CD14-positive monocyte (primary cell): ENCODE results near the gene NPAS3. TPM values are rescaled to one million over a fixed set of nuclear protein-coding genes. Genes with fewer than 3 reads are reported as not detected.

ENCODE experiments used
- DNase-seq, 3 donors: peaks; one replicate each; pipeline ENCODE4 v3.0.0-alpha.2; 2011 to 2022
- H2AFZ ChIP-seq: 2 replicates; pipeline ENCODE4 v1.6.0; 2012; ENCODE audit warnings: mild to moderate bottlenecking, low read depth, low read length, inconsistent platforms; ENCODE audit not compliant: insufficient read depth, poor library complexity, severe bottlenecking
- H3K27ac ChIP-seq, 2 donors: 1 replicate in 1 of 2; 2 replicates in 1 of 2; pipeline ENCODE4 v1.5.1; 2012 to 2013; ENCODE audit warnings: low read length in 2 of 2, control low read depth in 1 of 2, inconsistent platforms in 1 of 2, low read depth in 1 of 2, mild to moderate bottlenecking in 1 of 2
- H3K27me3 ChIP-seq, 2 donors: one replicate each; pipeline versions ENCODE4 v1.6.0 to v1.6.1; 2011 to 2013; ENCODE audit warnings: low read length in 2 of 2; ENCODE audit not compliant: control insufficient read depth in 2 of 2, insufficient read depth in 2 of 2
- H3K36me3 ChIP-seq, 2 donors: replicated peaks in 1 of 2; 1 replicate in 1 of 2; 2 replicates in 1 of 2; pipeline versions ENCODE4 v1.5.1 to v1.6.1; 2012 to 2013; ENCODE audit warnings: low read length in 2 of 2, control low read depth in 1 of 2, inconsistent platforms in 1 of 2, mild to moderate bottlenecking in 1 of 2; ENCODE audit not compliant: insufficient read depth in 2 of 2, control insufficient read depth in 1 of 2
- H3K4me1 ChIP-seq, 2 donors: 1 replicate in 1 of 2; 2 replicates in 1 of 2; pipeline versions ENCODE4 v1.5.1 to v1.6.1; 2012 to 2013; ENCODE audit warnings: low read length in 2 of 2, control low read depth in 1 of 2, inconsistent platforms in 1 of 2, mild to moderate bottlenecking in 1 of 2, moderate library complexity in 1 of 2; ENCODE audit not compliant: insufficient read depth in 2 of 2, control insufficient read depth in 1 of 2
- H3K4me2 ChIP-seq: replicated peaks from 2 replicates; pipeline ENCODE3; 2012; ENCODE audit warnings: low read length, moderate library complexity, mild to moderate bottlenecking; ENCODE audit not compliant: poor library complexity, severe bottlenecking; ENCODE audit errors: extremely low read depth
- H3K4me3 ChIP-seq, 3 experiments: fragments of 200-600 bp in 1 of 3; sonication (generic) in 1 of 3; replicated peaks in 1 of 3; 1 replicate in 2 of 3; 2 replicates in 1 of 3; pipeline ENCODE4 v1.5.1; 2011 to 2013; ENCODE audit warnings: low read length in 3 of 3, mild to moderate bottlenecking in 3 of 3, control low read depth in 2 of 3, low read depth in 2 of 3, inconsistent platforms in 1 of 3, moderate library complexity in 1 of 3
- H3K79me2 ChIP-seq: 2 replicates; pipeline ENCODE4 v1.6.0; 2012; ENCODE audit warnings: mild to moderate bottlenecking, control low read depth, inconsistent platforms, low read length, moderate library complexity; ENCODE audit not compliant: insufficient read depth
- H3K9ac ChIP-seq: 2 replicates; pipeline ENCODE4 v1.6.0; 2017; ENCODE audit warnings: low read length, mild to moderate bottlenecking; ENCODE audit not compliant: insufficient read depth, poor library complexity, severe bottlenecking
- H3K9me3 ChIP-seq, 2 donors: replicated peaks in 1 of 2; 1 replicate in 1 of 2; 2 replicates in 1 of 2; pipeline versions ENCODE4 v1.5.1 to v1.6.1; 2012 to 2013; ENCODE audit warnings: low read length in 2 of 2, control low read depth in 1 of 2; ENCODE audit not compliant: control insufficient read depth in 1 of 2, insufficient read depth in 1 of 2
- H4K20me1 ChIP-seq: 2 replicates; pipeline ENCODE4 v1.6.0; 2012; ENCODE audit warnings: mild to moderate bottlenecking, low read length, control low read depth, moderate library complexity; ENCODE audit not compliant: insufficient read depth
- H3K27ac Mint-ChIP-seq, 7 donors: one replicate each; pipeline ENCODE4 v1.8.0; 2020; ENCODE audit warnings: mild to moderate bottlenecking in 7 of 7, mixed read lengths in 7 of 7, moderate library complexity in 6 of 7, inconsistent platforms in 2 of 7
- H3K27me3 Mint-ChIP-seq, 3 donors: one replicate each; pipeline ENCODE4 v1.8.0; 2021 to 2022; ENCODE audit warnings: low read depth in 3 of 3, mild to moderate bottlenecking in 3 of 3, mixed read lengths in 3 of 3, moderate library complexity in 3 of 3, inconsistent platforms in 1 of 3
- H3K36me3 Mint-ChIP-seq, 2 donors: one replicate each; pipeline ENCODE4 v1.8.0; 2020; ENCODE audit warnings: mixed read lengths in 2 of 2, inconsistent platforms in 1 of 2, mild to moderate bottlenecking in 1 of 2
- H3K4me1 Mint-ChIP-seq: one replicate; pipeline ENCODE4 v1.8.0; 2020; ENCODE audit warnings: mild to moderate bottlenecking, mixed read lengths
- H3K4me3 Mint-ChIP-seq, 2 donors: one replicate each; pipeline ENCODE4 v1.8.0; 2020; ENCODE audit warnings: mild to moderate bottlenecking in 2 of 2, mixed read lengths in 2 of 2, moderate library complexity in 1 of 2
- H3K9me3 Mint-ChIP-seq, 7 donors: one replicate each; pipeline ENCODE4 v1.8.0; 2020 to 2022; ENCODE audit warnings: mixed read lengths in 7 of 7, mild to moderate bottlenecking in 6 of 7, moderate library complexity in 6 of 7, inconsistent platforms in 2 of 7
- WGBS: methylation state at CpG from one replicate; pipeline ENCODE4 v1.1.5; 2013; ENCODE audit warnings: missing lambda C conversion rate; ENCODE audit not compliant: insufficient coverage; 5-methylcytosine and 5-hydroxymethylcytosine counted together
- intact Hi-C, 2 donors: fragments of 100-400 bp; cut with micrococcal nuclease; formaldehyde crosslinking; loops; one replicate each; pipeline versions ENCODE4 v1.15.0 to v1.15.1; 2023
- polyA plus RNA-seq, 3 donors: library from polyadenylated mRNA; depleted of rRNA in 1 of 3; unstranded in 2 of 3; stranded (reverse) in 1 of 3; fragments of 300-500 nt in 2 of 3; fragments of >200 nt in 1 of 3; fragmentation: Illumina TruSeq in 2 of 3; gene quantifications; 1 replicate in 2 of 3; 2 replicates in 1 of 3; pipeline ENCODE4 v1.2.3, GENCODE V29; 2012 to 2021
- TF ChIP-seq, protein P1 (sequence below): fragments of 200-600 bp; IDR thresholded peaks from one replicate; pipeline ENCODE4 v1.8.0; 2022; ENCODE audit warnings: antibody characterized with exemption, mild to moderate bottlenecking

The NPAS3 gene
- polyA plus RNA-seq, 3 donors: not detected

- Mint-ChIP-seq H3K27ac (no peak overlapping the region), H3K4me1 (no peaks in the 10 kb centered on the region), H3K36me3 (no peaks in the 10 kb centered on the region), H3K27me3 (peaks cover 0 to 10% (median 2%) of the 10 kb centered on the region in 3 donors), H3K4me3 (no peak overlapping the region), H3K9me3 (no peaks in the 10 kb centered on the region)
- H3K4me2 ChIP-seq: no peak overlapping the region
- H4K20me1 ChIP-seq: no peaks in the 10 kb centered on the region
- no peaks in the 10 kb centered on the region for H3K79me2 ChIP-seq
- TF ChIP-seq, protein P1, sequence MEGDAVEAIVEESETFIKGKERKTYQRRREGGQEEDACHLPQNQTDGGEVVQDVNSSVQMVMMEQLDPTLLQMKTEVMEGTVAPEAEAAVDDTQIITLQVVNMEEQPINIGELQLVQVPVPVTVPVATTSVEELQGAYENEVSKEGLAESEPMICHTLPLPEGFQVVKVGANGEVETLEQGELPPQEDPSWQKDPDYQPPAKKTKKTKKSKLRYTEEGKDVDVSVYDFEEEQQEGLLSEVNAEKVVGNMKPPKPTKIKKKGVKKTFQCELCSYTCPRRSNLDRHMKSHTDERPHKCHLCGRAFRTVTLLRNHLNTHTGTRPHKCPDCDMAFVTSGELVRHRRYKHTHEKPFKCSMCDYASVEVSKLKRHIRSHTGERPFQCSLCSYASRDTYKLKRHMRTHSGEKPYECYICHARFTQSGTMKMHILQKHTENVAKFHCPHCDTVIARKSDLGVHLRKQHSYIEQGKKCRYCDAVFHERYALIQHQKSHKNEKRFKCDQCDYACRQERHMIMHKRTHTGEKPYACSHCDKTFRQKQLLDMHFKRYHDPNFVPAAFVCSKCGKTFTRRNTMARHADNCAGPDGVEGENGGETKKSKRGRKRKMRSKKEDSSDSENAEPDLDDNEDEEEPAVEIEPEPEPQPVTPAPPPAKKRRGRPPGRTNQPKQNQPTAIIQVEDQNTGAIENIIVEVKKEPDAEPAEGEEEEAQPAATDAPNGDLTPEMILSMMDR: no peak
- no peaks in the 10 kb centered on the region for H3K9me3 ChIP-seq
- no peak overlapping the region for H3K9ac ChIP-seq
- H3K27me3 ChIP-seq: no peaks in the 10 kb centered on the region
- intact Hi-C loops: no loop called here
- H3K4me3 ChIP-seq: no peak overlapping the region
- no peaks in the 10 kb centered on the region for H3K36me3 ChIP-seq
- DNase-seq: no peak
- 100% methylated on average over 2 of the region's 7 CpGs for WGBS
- no peaks in the 10 kb centered on the region for H3K4me1 ChIP-seq
- H2AFZ ChIP-seq: no peak overlapping the region
- H3K27ac ChIP-seq: no peak overlapping the region
Observed at GRCh38 chr14:33777681-33778080, 839.0 kb downstream of the NPAS3 start.

GRCh38 chr14:33780035-33780434, 841.4 kb downstream of the NPAS3 start:
- TF ChIP-seq, protein P1: no peak
- no peaks in the 10 kb centered on the region for H3K9me3 ChIP-seq
- no peak overlapping the region for H3K9ac ChIP-seq
- Mint-ChIP-seq H3K4me1 (no peaks in the 10 kb centered on the region), H3K36me3 (no peaks in the 10 kb centered on the region), H3K9me3 (no peaks in the 10 kb centered on the region), H3K4me3 (no peak overlapping the region), H3K27me3 (peaks cover 0 to 10% (median 0%) of the 10 kb centered on the region in 3 donors), H3K27ac (no peak overlapping the region)
- H3K27ac ChIP-seq: no peak overlapping the region
- no peak overlapping the region for H2AFZ ChIP-seq
- no peaks in the 10 kb centered on the region for H3K79me2 ChIP-seq
- WGBS: 96% methylated on average over 3 of the region's 4 CpGs
- intact Hi-C loops: no loop called here
- H3K4me3 ChIP-seq: no peak overlapping the region
- H3K4me1 ChIP-seq: no peaks in the 10 kb centered on the region
- H4K20me1 ChIP-seq: no peaks in the 10 kb centered on the region
- no peak overlapping the region for H3K4me2 ChIP-seq
- no peaks in the 10 kb centered on the region for H3K27me3 ChIP-seq
- DNase-seq: no peak
- no peaks in the 10 kb centered on the region for H3K36me3 ChIP-seq
